ENCODE data around the gene KREMEN2.

DNA sequence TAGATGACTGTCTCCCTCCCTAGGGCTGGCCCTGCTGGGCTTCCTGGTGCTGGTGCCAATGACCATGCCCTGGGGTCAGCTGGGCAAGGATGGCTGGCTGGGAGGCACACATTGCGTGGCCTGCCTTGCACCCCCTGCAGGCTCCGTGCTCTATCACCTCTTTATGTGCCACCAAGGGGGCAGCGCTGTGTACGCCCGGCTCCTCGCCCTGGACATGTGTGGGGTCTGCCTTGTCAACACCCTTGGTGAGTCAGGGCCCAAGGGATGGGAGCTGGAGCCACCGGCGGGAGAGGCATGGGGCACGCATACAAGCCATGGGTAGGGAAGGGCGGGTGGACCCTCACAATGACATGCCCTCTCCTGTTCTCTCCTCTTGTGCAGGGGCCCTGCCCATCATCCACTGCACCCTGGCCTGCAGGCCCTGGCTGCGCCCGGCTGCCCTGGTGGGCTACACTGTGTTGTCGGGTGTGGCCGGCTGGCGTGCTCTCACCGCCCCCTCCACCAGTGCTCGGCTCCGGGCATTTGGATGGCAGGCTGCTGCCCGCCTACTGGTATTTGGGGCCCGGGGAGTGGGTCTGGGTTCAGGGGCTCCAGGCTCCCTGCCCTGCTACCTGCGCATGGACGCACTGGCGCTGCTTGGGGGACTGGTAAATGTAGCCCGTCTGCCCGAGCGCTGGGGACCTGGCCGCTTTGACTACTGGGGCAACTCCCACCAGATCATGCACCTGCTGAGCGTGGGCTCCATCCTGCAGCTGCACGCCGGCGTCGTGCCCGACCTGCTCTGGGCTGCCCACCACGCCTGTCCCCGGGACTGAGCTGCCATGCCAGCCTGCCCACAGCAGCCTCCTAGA is 7.3 kb downstream of the KREMEN2 start:
- TF ChIP-seq CTCF (IDR thresholded peaks at IDR 0.05) (no peak), FOSL2 (IDR thresholded peaks at IDR 0.05) (no peak), FOSL2 (CRISPR knock-in tag; IDR thresholded peaks at IDR 0.05) (no peak), EP300 (IDR thresholded peaks at IDR 0.05) (no peak)
